GM12801 (cell line): ENCODE results near the gene KCTD2.

Source experiments
- TF ChIP-seq, protein P1 (sequence below): IDR thresholded peaks from one replicate; pipeline ENCODE4 v1.5.1; 2011; ENCODE audit warnings: control low read depth; ENCODE audit not compliant: insufficient read length; ENCODE audit errors: extremely low read depth

The KCTD2 gene

DNA sequence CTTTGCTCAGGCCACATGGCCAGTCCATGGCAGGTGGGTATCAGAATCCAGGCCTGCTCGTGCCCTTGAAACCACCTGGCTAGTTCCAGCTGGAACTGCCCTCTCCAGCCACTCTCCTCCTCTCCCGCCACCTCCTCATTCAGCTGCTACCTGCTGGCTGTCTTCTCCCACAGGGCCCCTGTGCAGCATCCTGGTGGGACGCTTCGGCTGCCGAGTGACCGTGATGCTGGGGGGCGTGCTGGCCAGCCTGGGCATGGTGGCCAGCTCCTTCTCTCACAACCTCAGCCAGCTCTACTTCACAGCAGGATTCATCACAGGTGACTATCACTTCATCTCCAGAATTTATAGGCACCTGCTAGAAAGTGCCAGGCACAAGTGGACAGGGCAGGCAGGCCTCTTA is 50.8 kb downstream of the KCTD2 start:
- TF ChIP-seq, protein P1, sequence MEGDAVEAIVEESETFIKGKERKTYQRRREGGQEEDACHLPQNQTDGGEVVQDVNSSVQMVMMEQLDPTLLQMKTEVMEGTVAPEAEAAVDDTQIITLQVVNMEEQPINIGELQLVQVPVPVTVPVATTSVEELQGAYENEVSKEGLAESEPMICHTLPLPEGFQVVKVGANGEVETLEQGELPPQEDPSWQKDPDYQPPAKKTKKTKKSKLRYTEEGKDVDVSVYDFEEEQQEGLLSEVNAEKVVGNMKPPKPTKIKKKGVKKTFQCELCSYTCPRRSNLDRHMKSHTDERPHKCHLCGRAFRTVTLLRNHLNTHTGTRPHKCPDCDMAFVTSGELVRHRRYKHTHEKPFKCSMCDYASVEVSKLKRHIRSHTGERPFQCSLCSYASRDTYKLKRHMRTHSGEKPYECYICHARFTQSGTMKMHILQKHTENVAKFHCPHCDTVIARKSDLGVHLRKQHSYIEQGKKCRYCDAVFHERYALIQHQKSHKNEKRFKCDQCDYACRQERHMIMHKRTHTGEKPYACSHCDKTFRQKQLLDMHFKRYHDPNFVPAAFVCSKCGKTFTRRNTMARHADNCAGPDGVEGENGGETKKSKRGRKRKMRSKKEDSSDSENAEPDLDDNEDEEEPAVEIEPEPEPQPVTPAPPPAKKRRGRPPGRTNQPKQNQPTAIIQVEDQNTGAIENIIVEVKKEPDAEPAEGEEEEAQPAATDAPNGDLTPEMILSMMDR, result no peak

DNA sequence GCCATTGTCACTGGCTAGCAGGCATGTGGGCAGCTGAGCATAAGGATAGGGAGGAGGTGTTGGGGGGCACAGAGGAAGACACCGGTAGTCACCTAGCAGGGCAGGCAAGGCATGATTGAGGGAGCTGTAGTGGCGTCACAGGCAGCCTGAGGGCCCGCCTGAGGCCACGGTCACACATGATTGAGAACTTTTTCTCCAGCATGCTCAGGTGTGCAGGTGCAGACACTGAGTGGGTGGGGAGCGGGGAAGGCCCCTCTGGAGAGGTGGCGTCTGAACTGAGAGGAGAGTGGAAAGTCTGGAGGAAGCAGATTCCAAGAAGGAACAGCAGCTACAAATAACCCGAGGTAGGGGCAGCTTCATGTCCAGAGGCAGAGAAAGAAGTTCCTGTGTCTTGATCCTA is 51.8 kb downstream of the KCTD2 start:
- TF ChIP-seq, protein P1, result no peak

DNA sequence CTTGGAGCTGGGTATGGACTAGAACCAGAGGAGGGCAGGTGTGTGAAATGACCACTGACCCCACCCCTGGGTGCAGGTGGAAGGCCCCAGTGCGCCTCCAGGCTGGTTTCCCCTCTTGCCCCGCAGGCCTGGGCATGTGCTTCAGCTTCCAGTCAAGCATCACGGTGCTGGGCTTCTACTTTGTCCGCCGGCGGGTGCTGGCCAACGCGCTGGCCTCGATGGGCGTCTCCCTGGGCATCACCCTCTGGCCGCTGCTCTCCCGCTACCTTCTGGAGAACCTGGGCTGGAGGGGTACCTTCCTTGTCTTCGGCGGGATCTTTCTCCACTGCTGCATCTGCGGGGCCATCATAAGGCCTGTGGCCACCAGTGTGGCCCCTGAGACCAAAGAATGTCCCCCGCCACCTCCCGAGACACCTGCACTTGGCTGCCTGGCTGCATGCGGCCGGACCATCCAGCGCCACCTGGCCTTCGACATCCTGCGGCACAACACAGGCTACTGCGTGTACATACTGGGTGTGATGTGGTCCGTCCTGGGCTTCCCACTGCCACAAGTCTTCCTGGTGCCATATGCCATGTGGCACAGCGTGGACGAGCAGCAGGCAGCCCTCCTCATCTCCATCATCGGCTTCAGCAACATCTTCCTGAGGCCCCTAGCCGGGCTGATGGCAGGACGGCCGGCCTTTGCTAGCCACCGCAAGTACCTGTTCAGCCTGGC is 53.0 kb downstream of the KCTD2 start:
- TF ChIP-seq, protein P1, result no peak

DNA sequence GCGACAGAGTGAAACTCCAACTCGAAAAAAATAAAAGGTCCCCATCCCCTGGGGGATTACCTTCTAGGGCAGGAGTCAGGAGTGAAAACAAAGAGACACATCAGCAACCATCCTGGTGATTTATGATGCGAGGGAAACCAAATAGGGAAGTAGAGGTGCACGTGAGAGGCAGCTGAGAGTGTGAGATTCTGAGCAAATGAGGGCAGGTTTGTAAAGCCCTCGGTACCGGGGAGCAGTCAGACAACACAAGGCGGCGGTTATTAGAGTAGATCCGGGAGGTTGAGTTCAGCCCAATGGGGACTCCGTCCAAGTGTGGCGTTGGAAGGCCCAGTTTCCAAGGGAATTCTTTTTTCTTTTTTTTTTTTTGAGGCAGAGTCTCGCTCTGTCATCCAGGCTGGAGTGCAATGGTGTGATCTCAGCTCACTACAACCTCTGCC is 55.4 kb downstream of the KCTD2 start:
- TF ChIP-seq, protein P1, result no peak

DNA sequence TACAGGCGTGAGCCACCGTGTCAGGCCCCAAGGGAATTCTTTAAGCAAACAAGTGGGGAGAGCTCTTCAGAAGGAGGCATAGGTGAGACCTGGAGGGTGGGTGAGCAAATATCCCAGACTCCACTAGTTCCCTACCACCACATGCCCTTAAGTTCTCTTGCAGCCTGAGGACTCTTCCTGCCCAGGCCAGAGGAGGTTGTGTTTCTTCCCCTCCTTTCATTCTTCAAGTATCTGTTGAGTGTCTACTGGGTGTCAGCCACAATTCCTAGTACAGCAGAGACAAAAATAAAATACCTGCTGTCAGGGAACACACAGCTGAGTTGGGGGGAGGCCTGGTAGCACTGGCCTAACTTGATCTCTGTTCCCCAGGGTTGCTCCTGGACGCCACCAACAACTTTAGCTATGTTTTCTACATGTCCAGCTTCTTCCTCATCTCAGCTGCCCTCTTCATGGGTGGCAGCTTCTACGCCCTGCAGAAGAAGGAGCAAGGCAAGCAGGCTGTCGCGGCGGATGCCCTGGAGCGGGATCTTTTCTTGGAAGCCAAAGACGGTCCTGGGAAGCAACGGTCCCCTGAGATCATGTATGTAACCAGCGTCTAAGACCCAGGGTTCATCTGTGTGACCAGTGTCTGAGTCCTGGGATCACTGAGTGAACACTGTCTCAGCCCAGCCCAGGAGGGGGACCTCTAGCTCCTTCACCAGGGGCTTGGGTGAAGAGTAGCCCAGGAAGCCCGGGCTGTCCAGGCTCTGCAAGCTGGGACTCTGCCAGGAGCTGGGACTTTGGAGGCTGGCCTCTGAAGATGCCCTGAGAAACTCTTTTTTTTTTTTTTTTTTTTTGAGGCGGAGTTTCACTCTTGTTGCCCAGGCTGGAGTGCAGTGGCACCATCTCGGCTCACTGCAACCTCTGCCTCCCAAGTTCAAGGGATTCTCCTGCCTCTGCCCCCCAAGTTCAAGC is 56.9 kb downstream of the KCTD2 start:
- TF ChIP-seq, protein P1, result no peak

DNA sequence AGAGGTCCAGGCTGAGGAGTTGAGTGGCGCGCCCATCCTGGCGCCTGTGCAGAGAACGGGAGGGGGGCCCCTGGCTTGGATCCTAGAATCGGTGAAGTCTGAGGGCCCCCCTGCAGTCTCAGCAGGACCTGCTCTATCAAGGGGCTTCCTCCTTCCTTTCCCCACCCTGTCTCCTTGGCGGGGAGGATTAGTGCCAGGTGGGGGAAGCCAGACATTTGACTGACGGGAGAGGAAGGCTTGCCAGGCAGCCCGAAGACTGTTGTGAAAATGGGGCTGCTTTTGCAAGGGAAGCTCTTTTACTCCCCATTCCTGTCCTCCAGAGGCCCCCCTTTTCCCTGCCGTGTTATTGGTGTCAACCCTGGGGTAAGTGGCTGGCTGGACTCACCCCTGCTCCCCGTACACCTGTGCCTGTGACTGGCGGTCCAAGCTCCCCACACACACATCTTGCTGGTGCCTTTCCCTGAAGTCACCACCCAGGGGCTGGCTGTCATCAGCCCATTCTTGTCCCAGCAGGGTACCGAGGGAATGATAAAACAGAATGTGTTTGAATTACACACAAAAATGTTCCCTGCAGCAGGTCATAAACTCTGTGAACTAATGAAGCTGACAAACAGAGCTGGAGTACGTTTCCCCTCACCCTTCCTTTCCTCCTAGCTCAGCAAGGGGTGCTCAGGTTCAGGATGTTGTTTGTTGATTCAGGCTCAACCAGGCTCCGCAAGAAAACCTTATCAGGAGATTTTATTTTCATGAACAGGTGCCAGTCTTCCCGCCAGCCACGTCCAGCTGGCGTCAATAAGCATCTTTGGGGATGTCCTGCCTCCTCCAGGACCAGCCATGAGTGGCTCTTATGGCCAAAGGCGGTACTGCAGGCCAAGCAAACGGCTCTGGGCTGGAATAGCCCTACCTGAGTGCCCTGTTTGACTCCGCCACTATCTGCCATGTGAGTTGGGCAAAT is 58.4 kb downstream of the KCTD2 start:
- TF ChIP-seq, protein P1, result no peak
